GM12878 (cell line): ENCODE results near the gene MYO1E. TPM values are rescaled to one million over a fixed set of nuclear protein-coding genes. Genes with fewer than 3 reads are reported as not detected.

Experiments
- ATAC-seq: fragments of 200-7000 bp; cut with Tn5 transposase; 3 replicates; pipeline ENCODE4 v1.9.1; 2020; ENCODE audit warnings: mild to moderate bottlenecking, moderate library complexity
- BruUV-seq: library from RNA; stranded (reverse); fragments of 400-500 nt; replicated peaks from 2 replicates; lab custom pipeline; 2021; lab: Mats Ljungman, UMichigan
- CTCF ChIA-PET: fragments of 300-600 bp; sonication (Branson Sonifier 250); formaldehyde crosslinking; extraction: SDS; loops from one replicate; lab custom pipeline; 2021; ENCODE audit warnings: inconsistent platforms; lab: Yijun Ruan, JAX
- POLR2A ChIA-PET: fragments of 350-600 bp; formaldehyde crosslinking; extraction: SDS; loops from one replicate; lab custom pipeline; 2021; ENCODE audit warnings: inconsistent platforms; lab: Charles Lee
- RAD21 ChIA-PET: fragments of 300-600 bp; sonication (Branson Sonifier 250); formaldehyde crosslinking; loops from one replicate; lab custom pipeline; 2023; ENCODE audit warnings: antibody characterized with exemption; ENCODE audit not compliant: unreplicated experiment; lab: Charles Lee
- SMC1A ChIA-PET: fragments of 300-600 bp; sonication (Branson Sonifier 250); formaldehyde crosslinking; loops from one replicate; lab custom pipeline; 2023; ENCODE audit not compliant: unreplicated experiment, uncharacterized antibody; lab: Charles Lee
- DNase-seq: peaks from one replicate; pipeline ENCODE4 v3.0.0-alpha.2; 2011; ENCODE audit warnings: low read depth, low spot score
- FAIRE-seq: peaks from 3 replicates; lab custom pipeline; 2011; peaks lifted over from hg19 to GRCh38; lab: Jason Lieb, UNC
- H2AFZ ChIP-seq: 2 replicates; pipeline ENCODE4 v1.6.0; 2011; ENCODE audit warnings: low read depth, low read length, control low read depth; ENCODE audit not compliant: control insufficient read depth
- H3K27ac ChIP-seq: 2 replicates; pipeline ENCODE4 v1.5.1; 2011; ENCODE audit warnings: control low read depth; ENCODE audit not compliant: control insufficient read depth, insufficient read depth
- H3K27me3 ChIP-seq, 2 experiments: replicated peaks in 1 of 2; 2 replicates each; pipeline versions ENCODE4 v1.6.0 to v1.6.1; 2011; ENCODE audit warnings: low read length in 1 of 2; ENCODE audit not compliant: control insufficient read depth in 2 of 2, insufficient read depth in 2 of 2
- H3K36me3 ChIP-seq, 2 experiments: 2 replicates each; pipeline ENCODE4 v1.5.1; 2011; ENCODE audit warnings: low read length in 1 of 2; ENCODE audit not compliant: control insufficient read depth in 2 of 2, insufficient read depth in 2 of 2
- H3K4me1 ChIP-seq: 2 replicates; pipeline ENCODE4 v1.6.1; 2011; ENCODE audit warnings: mild to moderate bottlenecking, low read length, moderate library complexity, mixed read lengths; ENCODE audit not compliant: control insufficient read depth, insufficient read depth
- H3K4me2 ChIP-seq: 2 replicates; pipeline ENCODE4 v1.6.0; 2011; ENCODE audit warnings: control low read depth; ENCODE audit not compliant: control insufficient read depth, insufficient read depth
- H3K4me3 ChIP-seq: fragments of 200-600 bp; sonication (generic); 2 replicates; pipeline ENCODE4 v1.5.1; 2016
- H3K79me2 ChIP-seq: 2 replicates; pipeline ENCODE4 v1.6.0; 2011; ENCODE audit warnings: low read length; ENCODE audit not compliant: control insufficient read depth, insufficient read depth
- H3K9ac ChIP-seq: 2 replicates; pipeline ENCODE4 v1.8.0; 2011; ENCODE audit warnings: low read length, control low read depth, mixed read lengths; ENCODE audit not compliant: control insufficient read depth, insufficient read depth
- H3K9me3 ChIP-seq: replicated peaks from 3 replicates; pipeline ENCODE4 v1.5.1; 2011; ENCODE audit warnings: mild to moderate bottlenecking, low read length; ENCODE audit not compliant: control insufficient read depth, insufficient read depth
- H4K20me1 ChIP-seq: 2 replicates; pipeline ENCODE4 v1.6.0; 2011; ENCODE audit not compliant: control insufficient read depth, insufficient read depth
- FOS ChIP-seq: IDR thresholded peaks from 3 replicates; pipeline ENCODE4 v1.6.1; 2011; ENCODE audit warnings: borderline replicate concordance; ENCODE audit not compliant: insufficient read length; ENCODE audit errors: extremely low read depth
- HDAC6 ChIP-seq: fragments of 200-600 bp; sonication (generic); IDR thresholded peaks from one replicate; pipeline ENCODE4 v1.8.0; 2017; ENCODE audit warnings: antibody characterized with exemption; ENCODE audit not compliant: unreplicated experiment
- MTA3 ChIP-seq: IDR thresholded peaks from 2 replicates; pipeline ENCODE4 v1.6.1; 2012; ENCODE audit warnings: low read length, inconsistent platforms, borderline replicate concordance
- ZNF687 ChIP-seq: fragments of 450-650 bp; IDR thresholded peaks from 2 replicates; pipeline ENCODE4 v1.6.1; 2017; ENCODE audit warnings: mild to moderate bottlenecking, moderate library complexity
- WGBS: methylation state at CpG from one replicate; pipeline ENCODE4 v1.1.6; 2016; ENCODE audit warnings: low lambda C conversion rate; ENCODE audit not compliant: insufficient replicate concordance, insufficient coverage; ENCODE audit errors: missing lambda C conversion rate; 5-methylcytosine and 5-hydroxymethylcytosine counted together
- in situ Hi-C: fragments of 300-500 bp; cut with MboI; formaldehyde crosslinking; loops from 9 replicates; pipeline ENCODE4 v1.14.3; 2018; ENCODE audit warnings: mixed read lengths
- intact Hi-C: fragments of 100-400 bp; cut with micrococcal nuclease; formaldehyde crosslinking; loops from one replicate; pipeline ENCODE4 v1.14.2; 2022; ENCODE audit not compliant: unreplicated experiment
- polyA plus RNA-seq, 11 experiments: library from polyadenylated mRNA; depleted of rRNA in 4 of 11; unstranded in 6 of 11; stranded (reverse) in 5 of 11; fragments of >200 nt; fragmentation: Nextera tagmentation in 4 of 11; fragmentation: Illumina TruSeq in 1 of 11; extraction: Ambion mirVana in 4 of 11; extraction: Trizol in 1 of 11; gene quantifications; 1 replicate in 1 of 11; 2 replicates in 10 of 11; pipeline versions ENCODE4 v1.2.1 to v1.2.3, GENCODE V29; 2011 to 2016; ENCODE audit warnings: inconsistent platforms in 2 of 11, missing spikeins in 2 of 11, low read depth in 1 of 11
- total RNA-seq, 4 experiments: library from RNA; depleted of rRNA in 3 of 4; stranded (reverse); fragments of >200 nt in 3 of 4; fragmentation: Illumina TruSeq in 1 of 4; extraction: Trizol in 1 of 4; gene quantifications; 2 replicates each; pipeline versions ENCODE4 v1.2.1 to v1.2.3, GENCODE V29; 2013 to 2021

Gene MYO1E
- total and polyA plus RNA-seq, 10 of the 15 experiments (the other 5 are each of a cell fraction or from before 2014, with no cell fraction given) = 10.3 to 266 (median 64.9) TPM

DNA sequence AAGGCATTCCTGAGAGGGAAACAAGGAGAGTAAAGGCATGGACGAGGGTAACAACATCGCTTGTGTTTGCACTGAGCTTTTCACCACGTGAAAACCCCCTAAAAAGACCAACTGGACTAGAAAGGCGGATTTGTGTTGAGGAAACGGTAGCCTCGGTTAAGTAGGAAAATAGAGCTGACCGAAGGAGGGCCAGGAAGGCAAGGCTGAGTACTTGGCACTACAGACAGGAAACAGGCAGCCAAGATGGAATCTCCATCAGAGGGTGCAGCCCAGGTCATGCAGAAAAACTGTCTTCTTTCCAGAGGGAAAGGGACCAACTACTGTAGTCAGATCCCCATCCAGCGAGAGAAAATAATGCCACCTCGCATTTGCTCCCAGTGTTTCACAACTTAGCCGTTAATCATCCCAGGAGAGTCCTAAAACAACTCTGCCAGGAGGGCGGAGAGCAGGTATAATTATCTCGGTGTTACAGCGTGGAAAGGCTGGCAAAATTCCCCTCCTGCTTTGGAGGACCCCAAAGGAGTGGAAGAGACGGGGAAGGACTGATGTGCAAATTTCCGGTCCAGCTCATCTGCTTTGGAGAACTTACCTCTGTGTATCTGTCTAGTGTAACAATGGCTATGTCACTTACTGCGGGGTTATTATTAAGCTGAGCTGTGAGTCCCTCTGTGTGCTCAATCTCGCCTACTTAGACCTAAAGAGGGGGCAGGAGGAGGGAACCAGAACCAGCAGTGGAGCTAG, 77.2 kb downstream of the MYO1E start:
- H3K4me3 ChIP-seq = no peak overlapping the region
- H3K36me3 ChIP-seq = peaks cover 4 to 14% of the 10 kb centered on the region in 2 experiments; a peak in 2 of 4 replicates
- no peak for FAIRE-seq
- WGBS = 78% methylated on average over 17 of the region's 17 CpGs
- in situ Hi-C loops = no loop called here
- H3K9me3 ChIP-seq = no peaks in the 10 kb centered on the region
- peaks cover 93% of the 10 kb centered on the region for H3K79me2 ChIP-seq
- no peak overlapping the region for H3K4me2 ChIP-seq
- DNase-seq = no peak
- ATAC-seq = no peak
- SMC1A ChIA-PET = interaction anchor here (0.8 to 1.6 kb wide), 7 partner anchors 10 to 116 kb away, joined by 3 to 4 read pairs (median 3); no protein-coding TSS in a partner anchor
- intact Hi-C loops = no loop called here
- H3K9ac ChIP-seq = no peak overlapping the region
- RAD21 ChIA-PET = interaction anchor here (1.3 to 6.6 kb wide), 3 partner anchors 43 to 117 kb away, joined by 3 to 61 read pairs (median 4); no protein-coding TSS in a partner anchor
- CTCF ChIA-PET = interaction anchor here (1.2 to 7.8 kb wide), 3 partner anchors 16 to 197 kb away, joined by 4 to 68 read pairs (median 4); no protein-coding TSS in a partner anchor
- no TSS peak for BruUV-seq
- H3K27me3 ChIP-seq = no peaks in the 10 kb centered on the region
- POLR2A ChIA-PET = interaction anchor here (0.7 to 1.3 kb wide), 3 partner anchors 43 to 306 kb away, joined by 3 to 5 read pairs (median 3); no protein-coding TSS in a partner anchor
- H2AFZ ChIP-seq = no peak overlapping the region
- TF ChIP-seq ZNF687 (no peak), HDAC6 (no peak), FOS (no peak), MTA3 (no peak)
- no peak overlapping the region for H3K27ac ChIP-seq
- no peaks in the 10 kb centered on the region for H4K20me1 ChIP-seq
- H3K4me1 ChIP-seq = peaks cover 75% of the 10 kb centered on the region
